ENCODE data around the gene FOXC1.

FOXC1 gene

GRCh38 chr6:1584996-1585668, 24.6 kb upstream of the FOXC1 start:
- no peak for DNase-seq (ENCODE audit: low read depth, low spot score)

DNA sequence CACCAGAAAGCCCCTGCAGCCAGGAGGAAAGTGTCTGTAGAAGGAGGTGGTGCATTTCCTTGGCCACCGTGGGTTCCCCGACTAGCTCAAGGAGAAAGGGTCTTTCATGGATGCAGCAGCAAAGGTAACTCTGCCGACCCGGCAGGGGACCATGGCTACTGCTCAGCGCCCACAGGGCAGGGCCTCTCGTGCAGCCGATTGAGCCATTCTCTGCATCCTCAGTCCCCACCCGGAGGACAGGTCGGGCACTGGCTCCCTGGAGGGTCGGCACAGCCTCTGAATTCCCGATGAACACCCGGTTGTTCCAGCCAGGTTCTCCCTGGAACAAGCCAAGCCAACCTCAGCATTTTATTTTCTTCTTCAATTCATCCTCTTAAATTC, 24.1 kb upstream of the FOXC1 start:
- DNase-seq (ENCODE audit: low read depth, low spot score) = no peak

GRCh38 chr6:1586256-1586655, 23.5 kb upstream of the FOXC1 start:
- no peak for DNase-seq (ENCODE audit: low read depth, low spot score)

DNA sequence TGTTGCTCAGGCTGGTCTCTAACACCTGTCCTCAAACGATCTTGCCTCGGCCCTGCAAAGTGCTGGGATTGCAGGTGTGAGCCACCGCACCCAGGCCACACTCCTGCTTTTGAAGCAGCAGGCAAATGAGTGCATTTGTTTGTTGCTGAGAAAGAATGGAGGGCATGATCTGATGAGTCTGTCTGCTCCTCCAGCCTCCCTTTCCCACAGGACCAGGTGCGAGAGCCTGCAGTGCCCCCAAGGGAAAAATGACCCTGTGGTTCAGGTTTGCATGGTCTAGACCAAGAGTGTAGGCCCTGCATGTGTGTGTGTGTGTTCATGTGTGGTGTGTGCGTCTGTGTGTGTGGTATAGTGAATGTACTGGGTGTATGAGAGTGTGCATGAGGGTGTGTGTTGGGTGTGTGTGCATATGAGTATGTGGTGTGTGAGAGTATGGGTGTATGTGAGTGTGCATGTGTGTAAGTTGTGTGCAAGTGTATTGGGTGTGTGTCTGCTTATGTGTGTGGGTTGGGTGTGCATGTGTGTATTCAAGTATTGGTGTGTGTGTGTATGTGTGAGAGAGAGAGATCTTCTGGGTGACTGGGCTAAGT, 22.8 kb upstream of the FOXC1 start:
- no peak for DNase-seq (ENCODE audit: low read depth, low spot score)

- DNase-seq (ENCODE audit: low read depth, low spot score) = no peak
Measured at GRCh38 chr6:1587546-1587945, 22.2 kb upstream of the FOXC1 start.

DNA sequence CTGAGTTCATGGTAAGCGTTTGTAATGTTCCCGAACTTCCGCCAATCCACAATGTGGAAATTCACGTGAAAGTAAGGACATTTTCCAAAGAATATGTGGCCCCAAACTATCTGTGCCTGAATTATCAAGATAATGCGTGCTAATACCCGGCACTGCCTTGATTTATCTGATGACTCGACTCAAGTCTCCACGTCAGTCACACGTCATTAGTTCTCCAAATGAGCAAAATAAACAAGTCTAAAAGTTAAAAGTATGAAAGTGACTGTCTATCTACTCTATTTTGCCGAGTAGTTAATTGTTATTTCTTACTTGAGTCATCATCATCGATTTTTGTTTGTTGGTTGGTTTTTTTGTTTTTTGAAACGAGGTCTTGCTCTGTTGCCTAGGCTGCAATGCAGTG, 21.7 kb upstream of the FOXC1 start:
- no peak for DNase-seq (ENCODE audit: low read depth, low spot score)

DNA sequence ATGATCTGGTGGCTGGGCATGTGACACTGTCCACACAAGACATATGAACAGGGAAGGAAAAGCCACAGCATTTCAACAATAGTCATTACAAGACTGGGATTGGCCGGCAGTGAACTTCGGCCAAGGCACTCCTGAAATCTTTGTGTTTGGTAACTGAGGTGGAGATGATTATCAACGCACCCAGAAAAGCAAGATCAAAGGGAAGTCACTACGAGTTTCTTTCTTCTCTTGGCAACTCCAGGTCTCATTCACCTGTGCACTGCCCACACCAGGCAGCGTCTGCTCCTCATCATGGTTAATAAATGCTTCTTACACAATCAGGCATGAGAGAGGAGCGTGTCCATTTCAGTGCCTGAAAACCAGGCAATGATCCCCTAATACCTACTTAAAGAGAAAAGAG, 20.5 kb upstream of the FOXC1 start:
- no peak for DNase-seq (ENCODE audit: low read depth, low spot score)

- DNase-seq (ENCODE audit: low read depth, low spot score) = no peak
Measured at GRCh38 chr6:1590580-1590979, 19.1 kb upstream of the FOXC1 start.

GRCh38 chr6:1591243-1591642, 18.5 kb upstream of the FOXC1 start:
- DNase-seq (ENCODE audit: low read depth, low spot score) = no peak

GRCh38 chr6:1591926-1592325, 17.8 kb upstream of the FOXC1 start:
- no peak for DNase-seq (ENCODE audit: low read depth, low spot score)

DNA sequence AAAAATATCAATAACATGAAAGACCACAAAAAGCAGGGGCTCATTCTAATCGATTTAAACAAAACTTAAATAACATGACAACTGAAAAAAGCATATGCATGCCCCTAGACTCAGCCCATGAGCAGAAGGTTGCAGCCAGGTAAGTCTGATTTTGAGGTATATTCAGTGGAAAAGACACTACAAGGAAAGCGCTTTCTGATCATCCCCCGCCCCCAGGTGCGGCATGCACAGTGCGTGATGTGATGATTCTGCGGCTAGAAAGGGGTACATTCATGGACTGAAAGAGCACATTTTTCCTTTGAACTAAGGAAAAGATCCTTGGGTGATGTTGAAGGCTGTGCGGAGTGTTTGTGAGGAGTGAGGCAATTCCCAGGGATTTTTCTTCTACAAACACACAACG, 16.9 kb upstream of the FOXC1 start:
- DNase-seq (ENCODE audit: low read depth, low spot score) = no peak

GRCh38 chr6:1593286-1593957, 16.3 kb upstream of the FOXC1 start:
- DNase-seq (ENCODE audit: low read depth, low spot score) = no peak

DNA sequence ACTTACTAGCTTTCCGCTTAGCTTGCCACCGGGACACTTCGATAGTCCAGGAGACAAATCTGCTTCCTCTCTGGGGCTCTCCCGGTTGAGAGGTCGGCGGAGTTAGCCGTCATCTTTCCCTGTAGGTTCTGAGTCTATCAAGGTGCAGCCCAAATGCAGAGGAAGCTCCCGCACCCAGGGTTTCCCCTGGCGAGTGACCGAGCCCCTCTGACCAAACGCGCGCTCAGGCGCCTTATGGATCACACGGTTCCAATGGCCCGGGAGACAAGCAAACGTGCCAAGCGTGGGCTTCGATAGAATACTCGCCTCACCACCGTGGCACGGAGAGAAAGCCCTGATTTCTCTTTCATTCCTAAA, 15.8 kb upstream of the FOXC1 start:
- no peak for DNase-seq (ENCODE audit: low read depth, low spot score)

DNA sequence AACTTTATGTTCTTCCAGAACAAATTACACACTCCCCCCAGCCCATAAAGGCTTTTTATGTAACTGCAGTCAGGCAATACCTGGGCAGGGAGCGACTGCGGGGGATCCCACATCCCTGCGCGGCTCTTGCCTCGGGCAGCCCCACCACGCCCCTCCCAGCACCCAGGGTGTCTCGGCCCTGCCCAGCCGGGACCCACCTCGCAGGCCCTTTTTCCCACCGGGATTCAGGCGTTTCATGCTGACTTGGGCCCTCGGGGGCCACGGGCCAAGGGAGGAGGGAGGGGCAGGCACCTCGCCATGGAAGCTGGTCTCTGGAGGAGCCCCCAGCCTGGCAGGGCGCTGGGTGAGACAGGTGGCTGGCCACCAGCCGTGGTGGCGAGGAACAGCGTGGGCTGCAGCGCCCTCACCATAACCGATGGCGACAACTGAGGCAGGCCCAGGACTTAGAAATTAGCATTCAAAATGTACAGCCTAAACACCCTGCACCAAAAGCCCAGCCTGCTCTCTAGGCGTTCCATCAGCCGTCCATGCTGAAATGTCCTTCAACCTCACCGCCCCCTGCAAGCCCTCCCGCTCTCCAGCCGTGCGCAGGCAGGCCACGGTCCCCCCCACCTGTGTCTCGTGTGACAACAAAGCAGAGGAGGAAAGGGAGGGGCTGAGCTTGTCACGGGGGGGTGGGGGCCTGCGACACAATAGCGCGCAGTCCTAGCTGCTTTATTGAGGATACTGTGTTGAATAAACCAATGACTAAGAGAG, 15.1 kb upstream of the FOXC1 start:
- no peak for DNase-seq (ENCODE audit: low read depth, low spot score)

DNA sequence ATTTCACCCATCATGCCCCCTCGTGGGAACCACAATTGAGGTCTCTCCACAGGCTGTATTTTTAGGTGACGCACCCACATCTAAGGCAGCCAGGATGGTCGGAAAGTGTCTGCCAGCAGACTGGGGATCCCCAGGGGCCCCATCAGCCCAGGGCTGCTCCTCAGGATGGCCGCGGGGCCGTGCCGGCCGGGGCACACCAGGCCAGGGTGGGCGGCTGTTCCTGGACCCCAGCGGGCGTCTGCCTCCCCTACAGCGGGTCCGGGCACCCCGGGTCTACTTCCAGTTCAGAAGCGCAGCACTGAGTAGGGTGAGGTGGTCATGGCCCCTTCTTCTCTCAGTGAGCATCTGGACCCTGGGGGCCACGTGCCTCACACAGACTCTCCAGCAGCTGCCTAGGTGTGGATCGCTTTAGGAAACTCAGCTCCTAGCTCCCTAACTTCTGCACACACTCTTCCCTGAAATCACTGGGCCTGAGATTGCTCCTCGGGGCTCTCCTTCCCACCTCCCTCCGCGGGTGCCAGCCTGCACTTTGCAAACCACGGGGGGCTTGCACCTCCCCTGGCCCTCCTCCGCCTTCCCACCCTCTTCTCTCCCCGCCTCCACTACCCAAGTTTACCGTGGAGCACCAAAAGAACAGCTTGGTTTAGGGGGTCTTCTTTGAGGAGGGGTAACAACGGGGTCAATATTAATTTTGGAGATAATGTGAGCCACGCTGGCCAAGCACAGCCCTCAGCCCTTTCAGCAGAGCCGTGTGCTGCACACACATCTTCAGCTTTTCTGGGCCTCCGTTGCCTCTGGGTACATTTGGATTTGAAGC, 14.2 kb upstream of the FOXC1 start:
- no peak for DNase-seq (ENCODE audit: low read depth, low spot score)

- no peak for DNase-seq (ENCODE audit: low read depth, low spot score)
Measured at GRCh38 chr6:1596088-1596852, 13.4 kb upstream of the FOXC1 start.

- DNase-seq (ENCODE audit: low read depth, low spot score) = no peak
Measured at GRCh38 chr6:1597121-1597744, 12.5 kb upstream of the FOXC1 start.

DNA sequence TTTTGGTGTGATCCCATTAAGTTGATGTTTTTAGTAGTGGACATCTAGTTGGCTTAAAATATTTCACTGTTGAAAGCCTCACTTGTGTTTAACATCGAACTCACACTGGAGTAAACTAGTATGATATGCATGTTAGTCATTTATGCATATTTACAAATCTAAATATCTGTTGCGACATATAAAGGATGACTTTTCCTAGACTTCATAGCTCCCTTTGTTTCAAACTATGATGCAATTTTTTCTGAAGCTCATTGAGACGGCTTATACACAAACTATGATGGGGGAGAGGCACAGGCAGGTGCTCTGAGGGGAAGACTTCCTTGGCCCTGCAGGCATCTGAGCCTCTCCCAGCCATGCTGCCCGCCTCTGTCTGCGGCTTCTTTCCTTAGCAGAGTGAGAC, 11.8 kb upstream of the FOXC1 start:
- no peak for DNase-seq (ENCODE audit: low read depth, low spot score)

DNA sequence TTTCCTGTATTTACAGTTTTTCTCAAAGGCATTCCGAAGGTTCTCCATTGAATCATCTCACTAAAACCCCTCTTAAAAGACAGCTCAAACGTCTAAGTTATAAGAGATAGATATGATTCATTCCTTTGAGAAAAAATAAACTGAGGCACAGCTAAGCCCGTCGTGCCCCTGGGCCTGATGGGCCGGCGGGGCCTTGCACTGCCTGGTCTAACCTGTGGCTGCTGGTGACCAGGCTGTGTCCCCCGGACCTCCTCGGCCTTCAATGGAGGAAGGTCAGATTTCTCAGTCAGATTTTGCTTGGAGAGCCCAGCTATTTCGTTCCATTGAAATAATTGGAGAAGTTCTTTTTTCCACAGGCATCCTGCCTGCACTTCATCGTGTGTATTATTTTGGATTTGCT, 11.3 kb upstream of the FOXC1 start:
- no peak for DNase-seq (ENCODE audit: low read depth, low spot score)

GRCh38 chr6:1598886-1599285, 10.8 kb upstream of the FOXC1 start:
- DNase-seq (ENCODE audit: low read depth, low spot score) = no peak

DNA sequence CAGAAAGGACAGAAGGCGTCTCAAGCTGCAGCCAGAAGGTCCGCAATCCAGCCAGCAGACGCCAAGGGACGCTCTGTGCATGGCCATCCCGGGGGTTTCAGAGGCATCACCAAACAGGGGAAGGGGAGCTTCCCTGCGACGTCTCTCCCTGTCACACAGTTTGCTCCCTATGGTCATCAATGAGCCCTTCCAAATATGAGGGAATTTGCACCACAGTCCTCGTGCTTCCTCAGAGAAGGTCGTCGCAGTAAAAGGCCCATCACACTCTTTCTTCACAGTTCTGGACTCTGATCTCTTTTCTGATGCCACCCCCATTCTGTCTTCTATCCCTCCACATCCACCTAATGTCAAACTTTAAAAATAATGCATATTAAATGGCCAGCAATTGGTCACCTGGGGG, 10.2 kb upstream of the FOXC1 start:
- DNase-seq (ENCODE audit: low read depth, low spot score) = no peak

All from iPS DF 19.7 (cell line).